ENCODE measurements around the gene BECN2.
"Not testable (repeated sequence)": the region's sequence is repeated elsewhere in the genome, so short reads cannot be mapped to it uniquely, and the experiment has no call there.

BECN2 gene

GRCh38 chr1:241988389-241988930 is 30.9 kb downstream of the BECN2 start:
- H3K23ac ChIP-seq (ENCODE audit: low read length in 2 of 2); H2AK5ac ChIP-seq (ENCODE audit: low read length, severe bottlenecking); H3K4me3 ChIP-seq (ENCODE audit: insufficient read depth in 1 of 2, low read depth in 1 of 2, low read length in 2 of 2); H2BK120ac ChIP-seq (ENCODE audit: low read depth, low read length); H3K27me3 ChIP-seq (ENCODE audit: control insufficient read depth in 1 of 2, insufficient read depth in 1 of 2, low read length in 2 of 2); H3K9ac ChIP-seq (ENCODE audit: low read length); H2BK12ac ChIP-seq (ENCODE audit: low read length in 2 of 2); H2BK15ac ChIP-seq (ENCODE audit: low read depth, poor library complexity, severe bottlenecking); H3K18ac ChIP-seq (ENCODE audit: low read depth in 1 of 2, low read length in 2 of 2); H3K4me2 ChIP-seq (ENCODE audit: low read length, poor library complexity, severe bottlenecking); H3K14ac ChIP-seq (ENCODE audit: low read length in 2 of 2); H3K79me1 ChIP-seq (replicated peaks; ENCODE audit: low read length, poor library complexity, severe bottlenecking); H3K4ac ChIP-seq (ENCODE audit: low read depth in 1 of 2, low read length in 2 of 2); H3K36me3 ChIP-seq (ENCODE audit: control insufficient read depth in 1 of 2, insufficient read depth in 2 of 2, low read depth in 1 of 2, low read length in 2 of 2); H2BK5ac ChIP-seq (ENCODE audit: low read depth, low read length, poor library complexity, severe bottlenecking); H3K9me3 ChIP-seq (ENCODE audit: control insufficient read depth, low read length); H4K8ac ChIP-seq (ENCODE audit: low read length); H2AFZ ChIP-seq (ENCODE audit: low read depth, low read length); H4K91ac ChIP-seq (ENCODE audit: low read length); DNase-seq: not testable (repeated sequence)
- Histone ChIP-seq H3K4me1 (ENCODE audit: control insufficient read depth, insufficient read depth, low read depth, low read length) (peaks cover 10% of the 10 kb centered on the region), H3K27ac (ENCODE audit: low read length, poor library complexity, severe bottlenecking) (peak overlapping the region; percentile 43)
- 89% methylated on average over 9 of the region's 10 CpGs for WGBS

GRCh38 chr1:241990040-241990439 is 32.5 kb downstream of the BECN2 start:
- Histone ChIP-seq H3K14ac (ENCODE audit: low read length in 2 of 2) (no peak overlapping the region), H2AFZ (ENCODE audit: low read depth, low read length) (no peak overlapping the region), H3K27ac (ENCODE audit: low read length, poor library complexity, severe bottlenecking) (no peak overlapping the region), H2AK5ac (ENCODE audit: low read length, severe bottlenecking) (no peak overlapping the region), H3K9me3 (ENCODE audit: control insufficient read depth, low read length) (no peaks in the 10 kb centered on the region), H3K4me1 (ENCODE audit: control insufficient read depth, insufficient read depth, low read depth, low read length) (peaks cover 11% of the 10 kb centered on the region), H3K36me3 (ENCODE audit: control insufficient read depth in 1 of 2, insufficient read depth in 2 of 2, low read depth in 1 of 2, low read length in 2 of 2) (no peaks in the 10 kb centered on the region), H2BK15ac (ENCODE audit: low read depth, poor library complexity, severe bottlenecking) (no peak overlapping the region), H3K79me1 (replicated peaks; ENCODE audit: low read length, poor library complexity, severe bottlenecking) (no peaks in the 10 kb centered on the region), H4K8ac (ENCODE audit: low read length) (no peak overlapping the region), H3K23ac (ENCODE audit: low read length in 2 of 2) (no peak overlapping the region), H3K27me3 (ENCODE audit: control insufficient read depth in 1 of 2, insufficient read depth in 1 of 2, low read length in 2 of 2) (no peaks in the 10 kb centered on the region), H3K9ac (ENCODE audit: low read length) (peak overlapping the region; percentile 29), H2BK5ac (ENCODE audit: low read depth, low read length, poor library complexity, severe bottlenecking) (no peak overlapping the region), H3K4me2 (ENCODE audit: low read length, poor library complexity, severe bottlenecking) (no peak overlapping the region), H2BK12ac (ENCODE audit: low read length in 2 of 2) (no peak overlapping the region), H3K18ac (ENCODE audit: low read depth in 1 of 2, low read length in 2 of 2) (no peak overlapping the region), H3K4ac (ENCODE audit: low read depth in 1 of 2, low read length in 2 of 2) (no peak overlapping the region), H3K4me3 (ENCODE audit: insufficient read depth in 1 of 2, low read depth in 1 of 2, low read length in 2 of 2) (no peak overlapping the region), H4K91ac (ENCODE audit: low read length) (no peak overlapping the region), H2BK120ac (ENCODE audit: low read depth, low read length) (no peak overlapping the region)
- peak; percentile 70 for DNase-seq
- 77% methylated on average over 10 of the region's 10 CpGs for WGBS

- no peak overlapping the region for H2AFZ ChIP-seq (ENCODE audit: low read depth, low read length)
- H3K18ac ChIP-seq (ENCODE audit: low read depth in 1 of 2, low read length in 2 of 2), result no peak overlapping the region
- H2BK12ac ChIP-seq (ENCODE audit: low read length in 2 of 2), result no peak overlapping the region
- no peak overlapping the region for H3K9ac ChIP-seq (ENCODE audit: low read length)
- no peak overlapping the region for H3K4me2 ChIP-seq (ENCODE audit: low read length, poor library complexity, severe bottlenecking)
- H4K8ac ChIP-seq (ENCODE audit: low read length), result no peak overlapping the region
- H3K4me3 ChIP-seq (ENCODE audit: insufficient read depth in 1 of 2, low read depth in 1 of 2, low read length in 2 of 2), result no peak overlapping the region
- WGBS, result 87% methylated on average over 5 of the region's 5 CpGs
- H3K14ac ChIP-seq (ENCODE audit: low read length in 2 of 2), result no peak overlapping the region
- no peak overlapping the region for H3K4ac ChIP-seq (ENCODE audit: low read depth in 1 of 2, low read length in 2 of 2)
- H3K27me3 ChIP-seq (ENCODE audit: control insufficient read depth in 1 of 2, insufficient read depth in 1 of 2, low read length in 2 of 2), result no peaks in the 10 kb centered on the region
- H3K4me1 ChIP-seq (ENCODE audit: control insufficient read depth, insufficient read depth, low read depth, low read length), result peaks cover 13% of the 10 kb centered on the region
- H2BK5ac ChIP-seq (ENCODE audit: low read depth, low read length, poor library complexity, severe bottlenecking), result no peak overlapping the region
- DNase-seq, result no peak
- no peaks in the 10 kb centered on the region for H3K36me3 ChIP-seq (ENCODE audit: control insufficient read depth in 1 of 2, insufficient read depth in 2 of 2, low read depth in 1 of 2, low read length in 2 of 2)
- H2AK5ac ChIP-seq (ENCODE audit: low read length, severe bottlenecking), result no peak overlapping the region
- H3K9me3 ChIP-seq (ENCODE audit: control insufficient read depth, low read length), result no peaks in the 10 kb centered on the region
- H2BK15ac ChIP-seq (ENCODE audit: low read depth, poor library complexity, severe bottlenecking), result no peak overlapping the region
- H3K27ac ChIP-seq (ENCODE audit: low read length, poor library complexity, severe bottlenecking), result no peak overlapping the region
- H4K91ac ChIP-seq (ENCODE audit: low read length), result no peak overlapping the region
- H3K79me1 ChIP-seq (replicated peaks; ENCODE audit: low read length, poor library complexity, severe bottlenecking), result no peaks in the 10 kb centered on the region
- H2BK120ac ChIP-seq (ENCODE audit: low read depth, low read length), result no peak overlapping the region
- no peak overlapping the region for H3K23ac ChIP-seq (ENCODE audit: low read length in 2 of 2)
Measured at GRCh38 chr1:241992734-241993133, 35.2 kb downstream of the BECN2 start.

- Histone ChIP-seq H4K8ac (ENCODE audit: low read length) (no peak overlapping the region), H2AFZ (ENCODE audit: low read depth, low read length) (no peak overlapping the region), H2BK5ac (ENCODE audit: low read depth, low read length, poor library complexity, severe bottlenecking) (no peak overlapping the region), H4K91ac (ENCODE audit: low read length) (no peak overlapping the region), H3K4me2 (ENCODE audit: low read length, poor library complexity, severe bottlenecking) (no peak overlapping the region), H3K36me3 (ENCODE audit: control insufficient read depth in 1 of 2, insufficient read depth in 2 of 2, low read depth in 1 of 2, low read length in 2 of 2) (no peaks in the 10 kb centered on the region), H3K4me3 (ENCODE audit: insufficient read depth in 1 of 2, low read depth in 1 of 2, low read length in 2 of 2) (no peak overlapping the region), H3K18ac (ENCODE audit: low read depth in 1 of 2, low read length in 2 of 2) (no peak overlapping the region), H3K14ac (ENCODE audit: low read length in 2 of 2) (no peak overlapping the region), H2BK120ac (ENCODE audit: low read depth, low read length) (no peak overlapping the region), H2BK15ac (ENCODE audit: low read depth, poor library complexity, severe bottlenecking) (no peak overlapping the region), H3K23ac (ENCODE audit: low read length in 2 of 2) (no peak overlapping the region), H3K4me1 (ENCODE audit: control insufficient read depth, insufficient read depth, low read depth, low read length) (peaks cover 11% of the 10 kb centered on the region), H3K9ac (ENCODE audit: low read length) (no peak overlapping the region), H3K27ac (ENCODE audit: low read length, poor library complexity, severe bottlenecking) (no peak overlapping the region), H2AK5ac (ENCODE audit: low read length, severe bottlenecking) (no peak overlapping the region), H3K27me3 (ENCODE audit: control insufficient read depth in 1 of 2, insufficient read depth in 1 of 2, low read length in 2 of 2) (no peaks in the 10 kb centered on the region), H3K4ac (ENCODE audit: low read depth in 1 of 2, low read length in 2 of 2) (no peak overlapping the region), H3K79me1 (replicated peaks; ENCODE audit: low read length, poor library complexity, severe bottlenecking) (no peaks in the 10 kb centered on the region), H2BK12ac (ENCODE audit: low read length in 2 of 2) (no peak overlapping the region), H3K9me3 (ENCODE audit: control insufficient read depth, low read length) (no peaks in the 10 kb centered on the region)
- no peak for DNase-seq
- 86% methylated on average over 4 of the region's 9 CpGs for WGBS
Measured at GRCh38 chr1:241994171-241994570, 36.6 kb downstream of the BECN2 start.
